Tibial nerve (tissue), 4 donors: ENCODE measurements around the gene HRH4. TPM values are rescaled to one million over a fixed set of nuclear protein-coding genes. Genes with fewer than 3 reads are reported as not detected.

ENCODE experiments used
- DNase-seq, 2 donors: peaks; one replicate each; pipeline ENCODE4 v3.0.0-alpha.2; 2019; ENCODE audit warnings: low spot score in 2 of 2
- H3K27ac ChIP-seq, 4 donors: fragments of 200-600 bp; sonication (generic) in 3 of 4; one replicate each; pipeline ENCODE4 v1.5.1; 2017 to 2019; ENCODE audit warnings: mild to moderate bottlenecking in 1 of 4
- H3K27me3 ChIP-seq, 2 donors: fragments of 200-600 bp; sonication (generic) in 1 of 2; one replicate each; pipeline versions ENCODE4 v1.5.1 to v1.6.0; 2017 to 2019
- H3K36me3 ChIP-seq, 3 donors: fragments of 200-600 bp; sonication (generic); one replicate each; pipeline ENCODE4 v1.5.1; 2018 to 2019
- H3K4me1 ChIP-seq, 4 donors: fragments of 200-600 bp; sonication (generic) in 3 of 4; one replicate each; pipeline ENCODE4 v1.5.1; 2017 to 2019
- H3K4me3 ChIP-seq, 4 donors: fragments of 200-600 bp; sonication (generic) in 3 of 4; one replicate each; pipeline ENCODE4 v1.5.1; 2017 to 2019; ENCODE audit warnings: mild to moderate bottlenecking in 1 of 4, moderate library complexity in 1 of 4
- H3K9me3 ChIP-seq, 4 donors: fragments of 200-600 bp; sonication (generic) in 3 of 4; one replicate each; pipeline ENCODE4 v1.5.1; 2017 to 2019
- CTCF ChIP-seq, 5 experiments: fragments of 200-600 bp in 3 of 5; fragments of 450-650 bp in 2 of 5; sonication (generic) in 3 of 5; IDR thresholded peaks; one replicate each; pipeline ENCODE4 v1.5.1; 2016 to 2019; ENCODE audit warnings: antibody characterized with exemption in 5 of 5, mild to moderate bottlenecking in 3 of 5, moderate library complexity in 2 of 5
- EP300 ChIP-seq, 2 donors: sonication (generic); formaldehyde crosslinking; IDR thresholded peaks; one replicate each; pipeline ENCODE4 v1.6.1; 2017; ENCODE audit warnings: antibody characterized with exemption in 2 of 2, mild to moderate bottlenecking in 1 of 2
- POLR2A ChIP-seq, 2 donors: fragments of 450-650 bp; IDR thresholded peaks; one replicate each; pipeline ENCODE4 v1.6.1; 2017; ENCODE audit warnings: antibody characterized with exemption in 2 of 2, mild to moderate bottlenecking in 2 of 2, moderate library complexity in 2 of 2
- WGBS, 2 donors: methylation state at CpG; one replicate each; pipeline ENCODE4 v1.1.5; 2018; 5-methylcytosine and 5-hydroxymethylcytosine counted together
- total RNA-seq, 4 donors: library from RNA; depleted of rRNA; stranded (reverse); fragments of >200 nt; gene quantifications; one replicate each; pipeline ENCODE4 v1.1.0, GENCODE V29; 2016

The HRH4 gene
- total RNA-seq, 4 donors from 2014 or later: 0.60 TPM; not detected in 3

GRCh38 chr18:24429188-24429587, 31.2 kb upstream of the HRH4 start:
- Histone ChIP-seq H3K4me3 (no peak overlapping the region), H3K9me3 (no peaks in the 10 kb centered on the region), H3K27ac (no peak overlapping the region), H3K4me1 (peaks cover 0 to 14% (median 6%) of the 10 kb centered on the region in 4 donors), H3K36me3 (peaks cover 0 to 40% (median 0%) of the 10 kb centered on the region in 3 donors), H3K27me3 (peaks cover 0 to 10% of the 10 kb centered on the region in 2 donors)
- WGBS, 2 donors: 89 to 95% methylated on average over 4 of the region's 4 CpGs
- no peak for DNase-seq
- no peak for TF ChIP-seq POLR2A (IDR thresholded peaks at IDR 0.05)
- no peak for TF ChIP-seq CTCF (IDR thresholded peaks at IDR 0.05)
- TF ChIP-seq EP300 (IDR thresholded peaks at IDR 0.05): no peak

GRCh38 chr18:24432618-24433017, 27.8 kb upstream of the HRH4 start:
- Histone ChIP-seq H3K27me3 (no peaks in the 10 kb centered on the region), H3K36me3 (peaks cover 0 to 64% (median 0%) of the 10 kb centered on the region in 3 donors), H3K4me1 (peaks cover 0 to 8% (median 2%) of the 10 kb centered on the region in 4 donors), H3K9me3 (no peaks in the 10 kb centered on the region), H3K27ac (no peak overlapping the region), H3K4me3 (no peak overlapping the region)
- TF ChIP-seq POLR2A (IDR thresholded peaks at IDR 0.05): no peak
- no peak for TF ChIP-seq EP300 (IDR thresholded peaks at IDR 0.05)
- TF ChIP-seq CTCF (IDR thresholded peaks at IDR 0.05): no peak
- DNase-seq: no peak
- WGBS, 2 donors: 95 to 98% methylated on average over 3 of the region's 3 CpGs

GRCh38 chr18:24436939-24437338, 23.5 kb upstream of the HRH4 start:
- Histone ChIP-seq H3K9me3 (no peaks in the 10 kb centered on the region), H3K4me1 (no peaks in the 10 kb centered on the region), H3K36me3 (peaks cover 0 to 86% (median 0%) of the 10 kb centered on the region in 3 donors), H3K27ac (no peak overlapping the region), H3K27me3 (no peaks in the 10 kb centered on the region), H3K4me3 (no peak overlapping the region)
- no peak for TF ChIP-seq POLR2A (IDR thresholded peaks at IDR 0.05)
- no peak for TF ChIP-seq CTCF (IDR thresholded peaks at IDR 0.05)
- TF ChIP-seq EP300 (IDR thresholded peaks at IDR 0.05): no peak
- no peak for DNase-seq
- WGBS, 2 donors: 88 to 98% methylated on average over 1 of the region's 1 CpG

GRCh38 chr18:24443870-24444269, 16.6 kb upstream of the HRH4 start:
- Histone ChIP-seq H3K4me3 (no peak overlapping the region), H3K4me1 (no peaks in the 10 kb centered on the region), H3K9me3 (no peaks in the 10 kb centered on the region), H3K27me3 (no peaks in the 10 kb centered on the region), H3K36me3 (peaks cover 0 to 96% (median 0%) of the 10 kb centered on the region in 3 donors), H3K27ac (no peak overlapping the region)
- no peak for DNase-seq
- WGBS, 2 donors: 75 to 76% methylated on average over 2 of the region's 2 CpGs
- TF ChIP-seq POLR2A (IDR thresholded peaks at IDR 0.05): no peak

- no peak for DNase-seq
- H3K27ac ChIP-seq: no peak overlapping the region
- TF ChIP-seq CTCF (IDR thresholded peaks at IDR 0.05) (no peak), EP300 (IDR thresholded peaks at IDR 0.05) (no peak), POLR2A (IDR thresholded peaks at IDR 0.05) (no peak)
- no peaks in the 10 kb centered on the region for H3K4me1 ChIP-seq
- H3K9me3 ChIP-seq: no peaks in the 10 kb centered on the region
- no peak overlapping the region for H3K4me3 ChIP-seq
- H3K27me3 ChIP-seq: no peaks in the 10 kb centered on the region
- WGBS, 2 donors: 90 to 93% methylated on average over 1 of the region's 1 CpG
- H3K36me3 ChIP-seq: peaks cover 0 to 96% (median 0%) of the 10 kb centered on the region in 3 donors
These were observed 14.0 kb upstream of the HRH4 start for GRCh38 chr18:24446453-24446852.
